ENCODE data around the gene SLC35F3. TPM values are rescaled to one million over a fixed set of nuclear protein-coding genes. Genes with fewer than 3 reads are reported as not detected.

Gene SLC35F3
- total and polyA plus RNA-seq, 2 donors = 0.04 to 0.32 TPM

DNA sequence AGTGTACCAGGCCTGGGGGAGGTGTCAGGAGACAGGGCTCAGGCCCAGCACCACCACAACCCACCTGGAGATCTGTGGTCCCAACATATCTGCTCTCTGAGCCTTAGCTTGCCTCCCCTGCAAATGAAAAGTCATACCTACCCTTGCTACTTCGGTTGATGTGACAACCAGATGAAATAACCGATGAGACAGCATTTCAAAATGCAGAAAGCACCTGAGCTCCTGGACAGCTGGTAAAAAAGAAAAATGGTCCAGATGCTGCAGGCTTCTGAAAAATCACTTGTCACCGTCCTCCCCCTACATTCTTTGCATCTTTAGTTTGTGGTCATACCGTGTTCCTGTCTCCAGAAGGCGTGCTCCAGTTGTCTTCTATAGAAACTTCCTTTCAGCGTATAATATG is 416.8 kb downstream of the SLC35F3 start:
- no peaks in the 10 kb centered on the region for H3K36me3 ChIP-seq (ENCODE audit: insufficient read depth)
- no peak overlapping the region for H3K4me3 ChIP-seq (ENCODE audit: low read depth, low read length)
- H3K4me1 ChIP-seq (ENCODE audit: insufficient read depth) = no peaks in the 10 kb centered on the region
- H3K27ac ChIP-seq (ENCODE audit: low read depth) = no peak overlapping the region
- WGBS = 84% methylated on average over 6 of the region's 6 CpGs
- no peak for DNase-seq (ENCODE audit: extremely low spot score)

DNA sequence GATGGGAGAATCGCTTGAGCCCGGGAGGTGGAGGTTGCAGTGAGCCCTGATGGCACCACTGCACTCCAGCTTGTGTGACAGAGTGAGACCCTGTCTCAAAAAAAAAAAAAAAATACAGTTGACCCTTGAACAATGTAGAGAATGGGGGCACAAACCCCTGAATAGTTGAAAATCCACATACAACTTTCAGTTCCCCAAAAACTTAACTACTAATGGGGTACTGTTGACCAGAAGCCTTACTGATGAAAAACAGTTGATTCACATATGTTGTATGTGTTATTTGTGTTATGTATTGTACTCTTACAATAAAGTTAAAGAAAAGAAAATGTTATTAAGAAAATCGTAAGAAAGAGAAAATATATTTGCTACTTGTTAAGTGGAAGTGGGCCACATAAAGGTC is 417.6 kb downstream of the SLC35F3 start:
- Histone ChIP-seq H3K4me3 (ENCODE audit: low read depth, low read length) (no peak overlapping the region), H3K4me1 (ENCODE audit: insufficient read depth) (no peaks in the 10 kb centered on the region), H3K36me3 (ENCODE audit: insufficient read depth) (no peaks in the 10 kb centered on the region), H3K27ac (ENCODE audit: low read depth) (no peak overlapping the region)
- 89% methylated on average over 3 of the region's 3 CpGs for WGBS
- no peak for DNase-seq (ENCODE audit: extremely low spot score)

DNA sequence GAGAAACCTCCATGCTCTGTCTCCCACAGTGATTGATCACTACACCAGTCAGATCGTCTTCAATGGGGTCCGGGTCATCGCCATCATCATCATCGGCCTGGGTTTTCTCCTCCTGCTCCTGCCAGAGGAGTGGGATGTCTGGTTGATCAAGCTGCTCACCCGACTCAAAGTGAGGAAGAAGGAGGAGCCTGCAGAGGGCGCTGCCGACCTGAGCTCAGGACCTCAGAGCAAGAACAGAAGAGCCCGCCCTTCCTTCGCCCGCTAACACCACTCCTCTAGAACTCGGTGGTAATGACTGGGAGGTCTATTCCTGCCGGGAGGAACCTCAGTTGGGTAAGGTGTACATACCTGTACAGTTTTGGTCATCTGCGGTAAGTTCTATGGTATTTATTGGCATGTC is 418.5 kb downstream of the SLC35F3 start:
- Histone ChIP-seq H3K36me3 (ENCODE audit: insufficient read depth) (no peaks in the 10 kb centered on the region), H3K4me3 (ENCODE audit: low read depth, low read length) (no peak overlapping the region), H3K27ac (ENCODE audit: low read depth) (no peak overlapping the region), H3K4me1 (ENCODE audit: insufficient read depth) (no peaks in the 10 kb centered on the region)
- 29% methylated on average over 13 of the region's 13 CpGs for WGBS
- DNase-seq (ENCODE audit: extremely low spot score) = no peak

DNA sequence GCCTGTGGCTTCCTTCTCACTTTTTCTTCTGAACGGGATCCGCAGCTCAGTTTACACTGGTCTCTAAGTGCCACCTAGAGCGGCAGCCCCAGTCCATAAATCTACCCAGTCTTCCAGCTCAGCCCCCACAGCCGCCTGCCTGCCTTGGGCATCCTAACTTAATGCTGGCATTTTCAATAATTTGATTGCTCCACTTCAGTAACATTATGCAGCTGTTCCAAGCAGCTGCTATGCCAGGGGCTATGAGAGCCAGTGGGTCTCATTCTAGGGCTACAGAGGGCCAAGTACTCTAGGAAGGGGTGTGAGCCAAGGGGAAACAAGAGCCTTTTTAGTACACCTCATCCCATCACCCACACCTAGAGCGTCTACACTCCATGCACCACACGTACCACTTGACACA is 420.3 kb downstream of the SLC35F3 start:
- DNase-seq (ENCODE audit: extremely low spot score) = no peak
- H3K4me3 ChIP-seq (ENCODE audit: low read depth, low read length) = no peak overlapping the region
- WGBS = 64% methylated on average over 6 of the region's 6 CpGs
- H3K4me1 ChIP-seq (ENCODE audit: insufficient read depth) = no peaks in the 10 kb centered on the region
- H3K27ac ChIP-seq (ENCODE audit: low read depth) = no peak overlapping the region
- H3K36me3 ChIP-seq (ENCODE audit: insufficient read depth) = no peaks in the 10 kb centered on the region

DNA sequence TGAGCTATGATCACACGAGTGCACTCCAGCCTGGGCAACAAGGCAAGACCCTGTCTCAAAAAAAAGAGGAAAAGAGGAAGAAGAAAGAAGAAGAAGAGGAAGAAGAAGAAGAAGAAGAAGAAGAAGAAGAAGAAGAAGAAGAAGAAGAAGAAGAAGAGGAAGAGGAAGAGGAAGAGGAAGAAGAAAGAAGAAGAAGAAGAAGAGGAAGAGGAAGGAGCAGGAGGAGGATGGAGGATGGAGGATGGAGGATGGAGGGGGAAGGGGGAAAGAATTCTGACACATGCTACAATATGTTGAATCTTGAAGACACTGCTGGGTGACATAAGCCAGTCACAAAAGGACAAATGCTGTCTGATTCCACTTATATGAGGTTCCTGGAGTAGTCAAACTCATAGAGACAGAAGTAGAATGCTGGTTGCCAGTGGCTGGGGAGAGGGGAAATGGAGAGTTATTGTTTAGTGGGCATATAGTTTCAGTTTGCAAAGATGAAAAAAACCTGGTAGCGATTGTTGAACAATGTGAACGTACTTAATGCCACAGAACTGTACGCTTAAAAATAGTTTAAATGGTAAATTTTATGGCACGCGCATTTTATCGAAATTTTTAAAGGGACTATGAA is 421.5 kb downstream of the SLC35F3 start:
- 62% methylated on average over 7 of the region's 7 CpGs for WGBS
- Histone ChIP-seq H3K4me1 (ENCODE audit: insufficient read depth) (no peaks in the 10 kb centered on the region), H3K27ac (ENCODE audit: low read depth) (no peak overlapping the region), H3K4me3 (ENCODE audit: low read depth, low read length) (peak overlapping the region; percentile 34), H3K36me3 (ENCODE audit: insufficient read depth) (no peaks in the 10 kb centered on the region)
- no peak for DNase-seq (ENCODE audit: extremely low spot score)

DNA sequence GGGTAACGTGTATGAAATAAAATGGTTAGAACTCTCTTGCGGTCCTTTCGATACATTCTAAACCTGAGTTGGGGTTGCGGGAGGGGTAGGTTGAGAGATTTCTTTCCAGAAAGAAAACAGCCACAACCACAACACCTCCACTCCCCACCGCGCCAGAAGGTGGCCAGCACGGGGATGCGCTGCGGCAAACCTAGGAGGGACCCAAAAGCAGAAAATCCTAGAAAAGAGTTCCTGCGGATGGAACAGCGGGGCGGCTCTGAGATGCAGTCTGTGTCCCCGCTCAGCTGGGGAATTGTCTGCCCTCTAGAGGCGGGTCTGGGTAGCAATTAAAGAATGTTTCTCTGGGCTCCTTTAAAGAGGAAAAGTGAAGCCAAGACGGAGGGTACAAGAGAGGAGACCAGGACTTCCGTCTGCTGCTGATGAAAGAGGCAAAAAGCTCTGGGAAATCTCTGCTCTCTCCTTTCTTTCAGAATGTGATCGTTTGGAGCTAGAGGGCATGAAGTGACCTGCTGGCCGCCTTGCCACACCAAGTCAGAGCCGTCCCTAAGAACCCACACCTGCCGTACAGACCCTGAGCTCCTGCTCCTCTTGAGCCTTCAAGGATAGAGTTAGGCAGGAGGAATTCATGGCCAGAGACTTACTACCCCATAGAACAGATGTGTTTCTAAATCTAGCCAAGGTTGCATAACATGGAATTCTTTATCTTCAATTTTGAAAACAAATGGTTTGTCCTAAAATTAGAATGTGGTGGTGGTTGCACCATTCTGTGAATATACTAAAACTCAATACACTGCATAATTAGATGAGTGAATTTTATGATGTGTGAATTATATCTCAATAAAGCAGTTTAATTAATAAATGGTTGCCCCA is 422.3 kb downstream of the SLC35F3 start:
- 25% methylated on average over 20 of the region's 20 CpGs for WGBS
- no peak for DNase-seq (ENCODE audit: extremely low spot score)
- no peak overlapping the region for H3K27ac ChIP-seq (ENCODE audit: low read depth)
- H3K36me3 ChIP-seq (ENCODE audit: insufficient read depth) = no peaks in the 10 kb centered on the region
- H3K4me1 ChIP-seq (ENCODE audit: insufficient read depth) = no peaks in the 10 kb centered on the region
- H3K4me3 ChIP-seq (ENCODE audit: low read depth, low read length) = peak overlapping the region; percentile 34

DNA sequence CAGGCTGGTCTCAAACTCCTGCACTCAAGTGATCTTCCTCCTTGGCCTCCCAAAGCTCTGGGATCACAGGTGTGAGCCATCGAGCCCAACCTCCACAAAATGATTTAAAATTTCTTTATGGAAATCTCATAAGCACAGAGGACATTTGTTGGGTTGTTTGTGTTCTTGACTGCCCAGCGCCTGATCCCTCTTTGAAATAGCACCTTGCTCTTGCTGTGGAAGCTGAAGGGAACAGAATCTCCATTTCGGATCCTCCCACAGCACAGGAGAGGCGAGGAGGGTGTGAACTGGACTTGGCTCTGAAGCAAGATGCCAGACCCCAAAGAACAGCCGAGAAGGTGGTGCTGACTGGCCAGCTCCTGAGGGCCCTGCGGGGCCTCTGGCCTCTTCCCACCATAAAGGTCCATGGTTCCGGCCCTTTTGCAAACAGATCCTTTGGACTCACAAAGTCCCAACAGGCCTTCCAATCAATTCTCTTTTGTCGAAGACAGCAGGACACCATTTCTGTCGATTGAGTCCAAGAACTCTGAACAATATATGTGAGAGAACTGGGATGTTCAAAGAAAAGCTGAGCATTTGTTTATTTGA is 423.2 kb downstream of the SLC35F3 start:
- H3K4me3 ChIP-seq (ENCODE audit: low read depth, low read length) = no peak overlapping the region
- 77% methylated on average over 9 of the region's 9 CpGs for WGBS
- H3K27ac ChIP-seq (ENCODE audit: low read depth) = no peak overlapping the region
- no peaks in the 10 kb centered on the region for H3K4me1 ChIP-seq (ENCODE audit: insufficient read depth)
- no peak for DNase-seq (ENCODE audit: extremely low spot score)
- no peaks in the 10 kb centered on the region for H3K36me3 ChIP-seq (ENCODE audit: insufficient read depth)

DNA sequence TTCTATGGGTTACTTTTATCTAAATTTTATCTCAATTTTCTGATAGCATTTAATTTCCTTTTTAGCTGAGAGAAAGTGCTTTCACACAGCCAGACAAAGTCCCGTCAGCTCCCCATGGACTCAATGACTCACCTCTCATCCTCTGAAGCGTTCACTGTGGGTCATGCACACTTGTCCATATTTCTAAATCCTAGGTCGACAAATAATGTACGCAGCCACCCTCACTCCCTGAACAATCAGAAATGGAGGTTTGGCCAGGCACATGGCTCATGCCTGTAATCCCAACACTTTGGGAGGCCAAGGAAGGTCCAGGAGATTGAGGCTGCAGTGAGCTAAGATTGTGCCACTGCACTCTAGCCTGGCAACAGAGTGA is 426.4 kb downstream of the SLC35F3 start:
- no peak overlapping the region for H3K4me3 ChIP-seq (ENCODE audit: low read depth, low read length)
- no peaks in the 10 kb centered on the region for H3K4me1 ChIP-seq (ENCODE audit: insufficient read depth)
- no peaks in the 10 kb centered on the region for H3K36me3 ChIP-seq (ENCODE audit: insufficient read depth)
- WGBS = 79% methylated on average over 4 of the region's 4 CpGs
- no peak for DNase-seq (ENCODE audit: extremely low spot score)
- H3K27ac ChIP-seq (ENCODE audit: low read depth) = no peak overlapping the region

DNA sequence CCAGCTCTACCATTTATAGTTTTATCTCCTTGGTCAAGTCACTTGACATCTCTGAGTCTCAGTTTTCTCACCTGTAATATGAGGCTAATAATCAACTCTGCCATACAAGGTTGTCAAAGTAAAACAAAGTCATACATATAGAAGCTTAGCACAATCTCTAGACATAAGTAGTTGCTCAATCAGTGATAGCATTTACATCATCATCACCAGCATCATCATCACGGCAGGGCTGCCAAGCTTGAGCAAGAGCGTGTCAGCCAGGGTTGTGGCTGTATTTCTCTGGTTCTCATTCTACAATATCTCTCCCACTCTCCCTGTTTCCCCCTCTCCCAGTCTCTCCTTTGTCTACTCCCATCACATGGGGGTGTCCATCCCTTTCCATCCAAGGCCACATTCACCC is 427.0 kb downstream of the SLC35F3 start:
- Histone ChIP-seq H3K27ac (ENCODE audit: low read depth) (no peak overlapping the region), H3K4me1 (ENCODE audit: insufficient read depth) (no peaks in the 10 kb centered on the region), H3K36me3 (ENCODE audit: insufficient read depth) (no peaks in the 10 kb centered on the region), H3K4me3 (ENCODE audit: low read depth, low read length) (no peak overlapping the region)
- no peak for DNase-seq (ENCODE audit: extremely low spot score)
- WGBS = 75% methylated on average over 2 of the region's 2 CpGs

DNA sequence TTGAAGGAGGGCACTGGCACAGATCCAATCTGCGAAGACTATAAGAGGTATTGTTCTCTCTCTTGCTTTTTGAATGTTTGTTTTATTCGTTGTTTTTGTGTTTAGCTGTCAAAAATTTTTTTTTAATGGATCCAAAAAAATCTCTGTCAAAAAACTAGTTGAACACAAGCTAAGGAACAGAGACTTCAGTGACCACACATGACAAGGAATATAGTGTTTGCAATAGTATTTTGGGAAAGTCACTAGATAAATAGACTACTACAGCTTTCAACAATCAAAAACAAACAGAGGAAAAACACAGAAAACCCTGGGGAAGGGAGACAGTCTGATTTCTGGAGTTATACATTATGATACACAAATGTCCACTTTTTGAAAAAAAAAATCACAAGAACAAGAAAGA is 431.9 kb downstream of the SLC35F3 start:
- Histone ChIP-seq H3K27ac (ENCODE audit: low read depth) (no peak overlapping the region), H3K36me3 (ENCODE audit: insufficient read depth) (no peaks in the 10 kb centered on the region), H3K4me3 (ENCODE audit: low read depth, low read length) (no peak overlapping the region), H3K4me1 (ENCODE audit: insufficient read depth) (no peaks in the 10 kb centered on the region)
- 81% methylated on average over 2 of the region's 2 CpGs for WGBS
- DNase-seq (ENCODE audit: extremely low spot score) = no peak

DNA sequence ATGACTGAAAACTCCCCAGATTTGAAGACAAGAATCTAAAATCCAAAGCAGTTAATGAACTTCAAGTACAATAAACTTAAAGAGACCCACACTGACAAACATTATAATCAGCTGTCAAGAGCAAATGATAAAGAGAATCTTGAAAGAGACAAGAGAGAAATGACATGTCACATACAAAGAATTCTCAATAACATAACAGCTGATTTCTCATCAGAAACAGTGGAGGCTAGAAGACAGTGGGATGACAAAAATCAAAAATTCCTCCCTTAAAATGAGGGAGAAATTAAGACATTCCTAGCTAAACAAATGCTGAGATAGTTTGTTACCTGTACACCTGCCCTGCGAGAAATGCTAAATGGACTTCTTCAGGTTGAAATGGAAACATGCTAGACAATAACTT is 432.8 kb downstream of the SLC35F3 start:
- no peaks in the 10 kb centered on the region for H3K4me1 ChIP-seq (ENCODE audit: insufficient read depth)
- DNase-seq (ENCODE audit: extremely low spot score) = no peak
- H3K27ac ChIP-seq (ENCODE audit: low read depth) = no peak overlapping the region
- WGBS = 99% methylated on average over 1 of the region's 1 CpG
- H3K4me3 ChIP-seq (ENCODE audit: low read depth, low read length) = no peak overlapping the region
- no peaks in the 10 kb centered on the region for H3K36me3 ChIP-seq (ENCODE audit: insufficient read depth)

DNA sequence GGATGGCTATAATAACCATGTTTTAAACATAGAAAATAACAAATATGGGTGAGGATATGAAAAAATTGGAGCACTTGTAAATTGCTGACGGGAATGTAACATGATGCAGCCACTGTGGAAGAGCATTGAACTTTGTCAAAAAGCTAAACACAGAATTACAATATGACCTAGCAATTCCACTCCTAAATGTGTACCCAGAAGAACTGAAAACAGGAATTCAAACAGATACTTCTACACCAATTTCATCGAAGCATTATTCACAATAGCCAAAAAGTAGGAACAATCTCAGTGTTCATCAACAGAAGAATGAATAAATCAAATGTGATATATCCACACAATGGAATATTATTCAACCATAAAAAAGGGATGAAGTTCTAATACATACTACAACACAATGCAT is 436.1 kb downstream of the SLC35F3 start:
- H3K4me1 ChIP-seq (ENCODE audit: insufficient read depth) = no peaks in the 10 kb centered on the region
- 88% methylated on average over 2 of the region's 2 CpGs for WGBS
- no peaks in the 10 kb centered on the region for H3K36me3 ChIP-seq (ENCODE audit: insufficient read depth)
- no peak overlapping the region for H3K4me3 ChIP-seq (ENCODE audit: low read depth, low read length)
- H3K27ac ChIP-seq (ENCODE audit: low read depth) = no peak overlapping the region
- no peak for DNase-seq (ENCODE audit: extremely low spot score)

DNA sequence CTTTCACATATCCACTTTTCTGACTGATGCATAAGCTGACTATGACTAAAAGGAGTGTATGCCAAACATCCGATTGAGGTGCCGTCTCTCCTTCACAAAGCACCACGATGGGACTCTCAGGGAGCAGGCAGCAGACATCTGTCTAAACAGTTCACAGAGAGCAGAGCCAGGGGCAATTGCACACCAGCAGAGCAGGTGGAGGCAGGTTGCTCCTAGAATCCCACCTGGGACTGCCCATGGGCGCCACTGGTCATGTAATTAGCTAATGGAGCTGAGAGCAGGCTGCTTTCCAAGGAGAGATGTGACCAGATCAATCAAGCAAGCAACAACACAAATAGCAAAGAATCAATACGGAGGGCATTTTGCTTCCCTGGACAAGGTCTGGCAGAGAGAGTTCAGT is 438.3 kb downstream of the SLC35F3 start:
- DNase-seq (ENCODE audit: extremely low spot score) = no peak
- H3K36me3 ChIP-seq (ENCODE audit: insufficient read depth) = no peaks in the 10 kb centered on the region
- H3K4me1 ChIP-seq (ENCODE audit: insufficient read depth) = no peaks in the 10 kb centered on the region
- H3K27ac ChIP-seq (ENCODE audit: low read depth) = no peak overlapping the region
- 67% methylated on average over 5 of the region's 5 CpGs for WGBS
- H3K4me3 ChIP-seq (ENCODE audit: low read depth, low read length) = no peak overlapping the region

DNA sequence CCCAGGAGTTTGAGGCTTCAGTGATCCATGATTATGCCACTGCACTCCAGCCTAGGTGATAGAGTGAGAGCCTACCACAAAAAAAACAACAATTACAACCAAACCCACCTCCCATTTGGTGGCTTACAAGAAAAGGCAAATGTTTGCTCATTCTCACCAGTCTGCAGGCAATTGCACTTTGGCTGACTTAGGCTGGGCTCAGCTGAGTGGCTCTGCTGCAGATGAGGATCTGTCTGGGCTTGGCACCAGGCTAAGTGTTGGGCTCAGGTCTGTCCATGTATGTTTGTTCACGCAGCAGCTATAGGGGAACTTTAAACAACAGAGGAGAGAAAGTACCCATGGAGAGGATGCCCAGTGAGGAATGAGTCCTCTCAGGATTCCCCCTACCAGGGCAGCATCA is 440.8 kb downstream of the SLC35F3 start:
- Histone ChIP-seq H3K27ac (ENCODE audit: low read depth) (no peak overlapping the region), H3K4me1 (ENCODE audit: insufficient read depth) (no peaks in the 10 kb centered on the region), H3K36me3 (ENCODE audit: insufficient read depth) (no peaks in the 10 kb centered on the region), H3K4me3 (ENCODE audit: low read depth, low read length) (no peak overlapping the region)
- 95% methylated on average over 1 of the region's 1 CpG for WGBS
- no peak for DNase-seq (ENCODE audit: extremely low spot score)
